ENCODE data around the gene PDE4D.

GRCh38 chr5:59081693-59082092, 811.8 kb downstream of the PDE4D start:
- TF ChIP-seq ZNF274 (IDR thresholded peaks at IDR 0.05; ENCODE audit: low read depth, low read length) = no peak
- no peak for TF ChIP-seq SUZ12 (IDR thresholded peaks at IDR 0.05; ENCODE audit: extremely low read depth, insufficient read depth, insufficient read length)

Data from NT2/D1 (cell line).